Measurements from ENCODE around the gene ISM1. TPM values are rescaled to one million over a fixed set of nuclear protein-coding genes. Genes with fewer than 3 reads are reported as not detected.
A peak's percentile ranks its signal among the peaks of the same experiment; 100 is the strongest.

ISM1 gene
- total and polyA plus RNA-seq, 2 of the 13 experiments (the other 11 are each of a cell fraction or from before 2014, with no cell fraction given): 0.40 to 1.4 TPM

- TF ChIP-seq KLF9 (CRISPR knock-in tag; IDR thresholded peaks at IDR 0.05; ENCODE audit: low read depth) (no peak), MTF2 (CRISPR knock-in tag; IDR thresholded peaks at IDR 0.05; ENCODE audit: borderline replicate concordance) (no peak), PHF21A (CRISPR knock-in tag; IDR thresholded peaks at IDR 0.05) (no peak), SMYD3 (CRISPR knock-in tag; IDR thresholded peaks at IDR 0.05) (no peak), MTA1 (CRISPR knock-in tag; IDR thresholded peaks at IDR 0.05; ENCODE audit: borderline replicate concordance) (no peak), RARA (CRISPR knock-in tag; IDR thresholded peaks at IDR 0.05) (no peak), ZC3H13 (CRISPR knock-in tag; IDR thresholded peaks at IDR 0.05) (no peak), TSC22D2 (CRISPR knock-in tag; IDR thresholded peaks at IDR 0.05; ENCODE audit: borderline replicate concordance) (no peak), ZNF121 (CRISPR knock-in tag; IDR thresholded peaks at IDR 0.05) (no peak), ZBTB20 (CRISPR knock-in tag; IDR thresholded peaks at IDR 0.05; ENCODE audit: borderline replicate concordance, low read depth) (no peak), NR2F1 (CRISPR knock-in tag; IDR thresholded peaks at IDR 0.05) (no peak), JUNB (CRISPR knock-in tag; IDR thresholded peaks at IDR 0.05; ENCODE audit: borderline replicate concordance) (no peak), ZMYM4 (CRISPR knock-in tag; IDR thresholded peaks at IDR 0.05) (0 out of 2 replicates have a peak, but pooled peaks have one; percentile 5), TCF7L2 (IDR thresholded peaks at IDR 0.05; ENCODE audit: low read depth, low read length) (no peak), CCAR2 (optimal IDR thresholded peaks at IDR 0.05; ENCODE audit: low read depth, low read length) (no peak), FOXK2 (IDR thresholded peaks at IDR 0.05) (no peak), POLR2AphosphoS5 (IDR thresholded peaks at IDR 0.05; ENCODE audit: low read depth, low read length) (no peak), ERF (CRISPR knock-in tag; IDR thresholded peaks at IDR 0.05) (no peak), SOX13 (IDR thresholded peaks at IDR 0.05) (no peak), SOX13 (CRISPR knock-in tag; conservative IDR thresholded peaks at IDR 0.05 in 1 of 2, IDR thresholded peaks at IDR 0.05 in 1 of 2) (no peak), GATAD2A (CRISPR knock-in tag; IDR thresholded peaks at IDR 0.05) (no peak), ZBTB42 (CRISPR knock-in tag; IDR thresholded peaks at IDR 0.05) (no peak), ZNF264 (CRISPR knock-in tag; IDR thresholded peaks at IDR 0.05) (no peak), CBX2 (IDR thresholded peaks at IDR 0.05; ENCODE audit: low read depth, low read length) (no peak), CBX2 (CRISPR knock-in tag; IDR thresholded peaks at IDR 0.05; ENCODE audit: low read depth) (no peak), KMT2B (CRISPR knock-in tag; IDR thresholded peaks at IDR 0.05) (no peak)
- TF ChIP-seq, protein P1, sequence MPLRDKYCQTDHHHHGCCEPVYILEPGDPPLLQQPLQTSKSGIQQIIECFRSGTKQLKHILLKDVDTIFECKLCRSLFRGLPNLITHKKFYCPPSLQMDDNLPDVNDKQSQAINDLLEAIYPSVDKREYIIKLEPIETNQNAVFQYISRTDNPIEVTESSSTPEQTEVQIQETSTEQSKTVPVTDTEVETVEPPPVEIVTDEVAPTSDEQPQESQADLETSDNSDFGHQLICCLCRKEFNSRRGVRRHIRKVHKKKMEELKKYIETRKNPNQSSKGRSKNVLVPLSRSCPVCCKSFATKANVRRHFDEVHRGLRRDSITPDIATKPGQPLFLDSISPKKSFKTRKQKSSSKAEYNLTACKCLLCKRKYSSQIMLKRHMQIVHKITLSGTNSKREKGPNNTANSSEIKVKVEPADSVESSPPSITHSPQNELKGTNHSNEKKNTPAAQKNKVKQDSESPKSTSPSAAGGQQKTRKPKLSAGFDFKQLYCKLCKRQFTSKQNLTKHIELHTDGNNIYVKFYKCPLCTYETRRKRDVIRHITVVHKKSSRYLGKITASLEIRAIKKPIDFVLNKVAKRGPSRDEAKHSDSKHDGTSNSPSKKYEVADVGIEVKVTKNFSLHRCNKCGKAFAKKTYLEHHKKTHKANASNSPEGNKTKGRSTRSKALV (CRISPR knock-in tag; IDR thresholded peaks at IDR 0.05): 0 out of 2 replicates have a peak, but pooled peaks have one; percentile 24
- TF ChIP-seq, protein P2, sequence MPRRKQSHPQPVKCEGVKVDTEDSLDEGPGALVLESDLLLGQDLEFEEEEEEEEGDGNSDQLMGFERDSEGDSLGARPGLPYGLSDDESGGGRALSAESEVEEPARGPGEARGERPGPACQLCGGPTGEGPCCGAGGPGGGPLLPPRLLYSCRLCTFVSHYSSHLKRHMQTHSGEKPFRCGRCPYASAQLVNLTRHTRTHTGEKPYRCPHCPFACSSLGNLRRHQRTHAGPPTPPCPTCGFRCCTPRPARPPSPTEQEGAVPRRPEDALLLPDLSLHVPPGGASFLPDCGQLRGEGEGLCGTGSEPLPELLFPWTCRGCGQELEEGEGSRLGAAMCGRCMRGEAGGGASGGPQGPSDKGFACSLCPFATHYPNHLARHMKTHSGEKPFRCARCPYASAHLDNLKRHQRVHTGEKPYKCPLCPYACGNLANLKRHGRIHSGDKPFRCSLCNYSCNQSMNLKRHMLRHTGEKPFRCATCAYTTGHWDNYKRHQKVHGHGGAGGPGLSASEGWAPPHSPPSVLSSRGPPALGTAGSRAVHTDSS (CRISPR knock-in tag; conservative IDR thresholded peaks at IDR 0.05): no peak
- TF ChIP-seq, protein P3, sequence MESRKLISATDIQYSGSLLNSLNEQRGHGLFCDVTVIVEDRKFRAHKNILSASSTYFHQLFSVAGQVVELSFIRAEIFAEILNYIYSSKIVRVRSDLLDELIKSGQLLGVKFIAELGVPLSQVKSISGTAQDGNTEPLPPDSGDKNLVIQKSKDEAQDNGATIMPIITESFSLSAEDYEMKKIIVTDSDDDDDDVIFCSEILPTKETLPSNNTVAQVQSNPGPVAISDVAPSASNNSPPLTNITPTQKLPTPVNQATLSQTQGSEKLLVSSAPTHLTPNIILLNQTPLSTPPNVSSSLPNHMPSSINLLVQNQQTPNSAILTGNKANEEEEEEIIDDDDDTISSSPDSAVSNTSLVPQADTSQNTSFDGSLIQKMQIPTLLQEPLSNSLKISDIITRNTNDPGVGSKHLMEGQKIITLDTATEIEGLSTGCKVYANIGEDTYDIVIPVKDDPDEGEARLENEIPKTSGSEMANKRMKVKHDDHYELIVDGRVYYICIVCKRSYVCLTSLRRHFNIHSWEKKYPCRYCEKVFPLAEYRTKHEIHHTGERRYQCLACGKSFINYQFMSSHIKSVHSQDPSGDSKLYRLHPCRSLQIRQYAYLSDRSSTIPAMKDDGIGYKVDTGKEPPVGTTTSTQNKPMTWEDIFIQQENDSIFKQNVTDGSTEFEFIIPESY (CRISPR knock-in tag; IDR thresholded peaks at IDR 0.05): no peak
Observed at GRCh38 chr20:13337090-13337784, 116.2 kb downstream of the ISM1 start (continued).

Measured in HepG2 (cell line).